Muscle layer of duodenum (tissue), 2 donors: ENCODE measurements around the gene OOSP4A.
"Not testable (repeated sequence)": the region's sequence is repeated elsewhere in the genome, so short reads cannot be mapped to it uniquely, and the experiment has no call there.

Experiments
- H3K27ac ChIP-seq: one replicate; pipeline ENCODE4 v1.7.0; 2013; ENCODE audit warnings: mild to moderate bottlenecking, low read length
- H3K27me3 ChIP-seq: one replicate; pipeline ENCODE4 v1.7.0; 2013; ENCODE audit warnings: low read depth, mild to moderate bottlenecking, control low read depth, low read length
- H3K36me3 ChIP-seq, 2 donors: one replicate each; pipeline ENCODE4 v1.7.0; 2013; ENCODE audit warnings: low read length in 2 of 2, control low read depth in 1 of 2, mild to moderate bottlenecking in 1 of 2; ENCODE audit not compliant: insufficient read depth in 2 of 2, control insufficient read depth in 1 of 2
- H3K4me1 ChIP-seq, 2 donors: one replicate each; pipeline ENCODE4 v1.7.0; 2013; ENCODE audit warnings: low read length in 2 of 2, mild to moderate bottlenecking in 2 of 2, control low read depth in 1 of 2, moderate library complexity in 1 of 2; ENCODE audit not compliant: insufficient read depth in 2 of 2, control insufficient read depth in 1 of 2
- H3K4me3 ChIP-seq, 2 donors: one replicate each; pipeline ENCODE4 v1.7.0; 2013; ENCODE audit warnings: low read length in 2 of 2, low read depth in 1 of 2, mild to moderate bottlenecking in 1 of 2
- H3K9me3 ChIP-seq, 2 donors: one replicate each; pipeline ENCODE4 v1.7.0; 2013; ENCODE audit warnings: low read length in 2 of 2, control low read depth in 1 of 2, mild to moderate bottlenecking in 1 of 2; ENCODE audit not compliant: control insufficient read depth in 1 of 2
- donor health status: healthy.

The OOSP4A gene

GRCh38 chr11:59981106-59981770 lies 17.4 kb downstream of the OOSP4A start:
- no peaks in the 10 kb centered on the region for H3K9me3 ChIP-seq
- H3K27me3 ChIP-seq: no peaks in the 10 kb centered on the region
- H3K4me3 ChIP-seq: no peak overlapping the region
- H3K4me1 ChIP-seq: no peaks in the 10 kb centered on the region
- no peak overlapping the region for H3K27ac ChIP-seq
- no peaks in the 10 kb centered on the region for H3K36me3 ChIP-seq

GRCh38 chr11:59982037-59982436 lies 18.2 kb downstream of the OOSP4A start:
- not testable (repeated sequence) for H3K36me3 ChIP-seq, H3K4me1 ChIP-seq, H3K4me3 ChIP-seq, H3K27ac ChIP-seq, H3K9me3 ChIP-seq, H3K27me3 ChIP-seq

GRCh38 chr11:59983212-59983611 lies 19.4 kb downstream of the OOSP4A start:
- Histone ChIP-seq H3K27ac (no peak overlapping the region), H3K4me3 (no peak overlapping the region), H3K36me3 (no peaks in the 10 kb centered on the region), H3K27me3 (no peaks in the 10 kb centered on the region), H3K4me1 (no peaks in the 10 kb centered on the region), H3K9me3 (no peaks in the 10 kb centered on the region)

GRCh38 chr11:59984368-59984767 lies 20.5 kb downstream of the OOSP4A start:
- Histone ChIP-seq H3K36me3 (no peaks in the 10 kb centered on the region), H3K27ac (no peak overlapping the region)

GRCh38 chr11:59990421-59990820 lies 26.6 kb downstream of the OOSP4A start:
- no peak overlapping the region for H3K27ac ChIP-seq
- H3K27me3 ChIP-seq: no peaks in the 10 kb centered on the region
- H3K9me3 ChIP-seq: peaks cover 0 to 7% of the 10 kb centered on the region in 2 donors
- H3K36me3 ChIP-seq: no peaks in the 10 kb centered on the region
- H3K4me3 ChIP-seq: no peak overlapping the region
- no peaks in the 10 kb centered on the region for H3K4me1 ChIP-seq

More at GRCh38 chr11:59984368-59984767, 20.5 kb downstream of the OOSP4A start:
- H3K4me1 ChIP-seq: no peaks in the 10 kb centered on the region
- peaks cover 0 to 5% of the 10 kb centered on the region in 2 donors for H3K9me3 ChIP-seq
- no peaks in the 10 kb centered on the region for H3K27me3 ChIP-seq
- H3K4me3 ChIP-seq: no peak overlapping the region

- Histone ChIP-seq H3K4me1 (no peaks in the 10 kb centered on the region), H3K27ac (no peak overlapping the region), H3K4me3 (no peak overlapping the region), H3K36me3 (no peaks in the 10 kb centered on the region), H3K27me3 (no peaks in the 10 kb centered on the region), H3K9me3 (peaks cover 0 to 7% of the 10 kb centered on the region in 2 donors)
These were observed 28.6 kb downstream of the OOSP4A start for GRCh38 chr11:59992425-59992824.

- no peaks in the 10 kb centered on the region for H3K9me3 ChIP-seq
- no peaks in the 10 kb centered on the region for H3K27me3 ChIP-seq
- no peaks in the 10 kb centered on the region for H3K36me3 ChIP-seq
- no peaks in the 10 kb centered on the region for H3K4me1 ChIP-seq
- H3K4me3 ChIP-seq: no peak overlapping the region
- H3K27ac ChIP-seq: no peak overlapping the region
These were observed 34.0 kb downstream of the OOSP4A start for GRCh38 chr11:59997800-59998199.

GRCh38 chr11:59999691-60000090 lies 35.9 kb downstream of the OOSP4A start:
- Histone ChIP-seq H3K27me3 (no peaks in the 10 kb centered on the region), H3K4me3 (no peak overlapping the region), H3K4me1 (no peaks in the 10 kb centered on the region), H3K9me3 (no peaks in the 10 kb centered on the region), H3K27ac (no peak overlapping the region), H3K36me3 (no peaks in the 10 kb centered on the region)

- Histone ChIP-seq H3K27ac (no peak overlapping the region), H3K4me1 (no peaks in the 10 kb centered on the region), H3K4me3 (no peak overlapping the region), H3K9me3 (no peaks in the 10 kb centered on the region), H3K27me3 (no peaks in the 10 kb centered on the region), H3K36me3 (no peaks in the 10 kb centered on the region)
These were observed 39.9 kb downstream of the OOSP4A start for GRCh38 chr11:60003729-60004128.

GRCh38 chr11:60005360-60005759 lies 41.5 kb downstream of the OOSP4A start:
- H3K4me3 ChIP-seq: no peak overlapping the region
- no peak overlapping the region for H3K27ac ChIP-seq
- H3K9me3 ChIP-seq: no peaks in the 10 kb centered on the region
- no peaks in the 10 kb centered on the region for H3K4me1 ChIP-seq
- H3K36me3 ChIP-seq: no peaks in the 10 kb centered on the region
- H3K27me3 ChIP-seq: no peaks in the 10 kb centered on the region

- Histone ChIP-seq H3K27ac (no peak within 1 kb of the TSS), H3K36me3 (no peaks in the 10 kb centered on the region), H3K4me1 (no peaks in the 10 kb centered on the region), H3K27me3 (no peaks in the 10 kb centered on the region), H3K4me3 (no peak within 1 kb of the TSS), H3K9me3 (no peaks in the 10 kb centered on the region)
These were observed 53.0 kb downstream of the OOSP4A start, which contains the start of gene OOSP4B for GRCh38 chr11:60016881-60017280. Gene OOSP4B, plus strand, starts transcription at chr11:60017181.

- Histone ChIP-seq H3K27ac (no peak overlapping the region), H3K9me3 (no peaks in the 10 kb centered on the region), H3K4me3 (no peak overlapping the region), H3K36me3 (no peaks in the 10 kb centered on the region), H3K4me1 (no peaks in the 10 kb centered on the region), H3K27me3 (no peaks in the 10 kb centered on the region)
These were observed 54.2 kb downstream of the OOSP4A start for GRCh38 chr11:60018058-60018457.
